AG04450 (cell line): ENCODE results near the gene RWDD4. TPM values are rescaled to one million over a fixed set of nuclear protein-coding genes. Genes with fewer than 3 reads are reported as not detected.

Experiments
- CTCF ChIA-PET: fragments of 300-600, 350-600 bp; formaldehyde crosslinking; extraction: SDS; loops from one replicate; lab custom pipeline; 2022; ENCODE audit warnings: antibody characterized with exemption, inconsistent platforms; lab: Charles Lee
- POLR2A ChIA-PET: fragments of 350-600 bp; formaldehyde crosslinking; extraction: SDS; loops from one replicate; lab custom pipeline; 2021; ENCODE audit warnings: antibody characterized with exemption, inconsistent platforms; lab: Yijun Ruan, JAX
- DNase-seq: peaks from one replicate; pipeline ENCODE4 v3.0.0-alpha.2; 2011; ENCODE audit warnings: low read depth, low spot score
- H3K27ac ChIP-seq: one replicate; pipeline ENCODE4 v1.5.1; 2012; ENCODE audit warnings: low read depth, low read length, control low read depth
- H3K27me3 ChIP-seq: one replicate; pipeline ENCODE4 v1.6.0; 2012; ENCODE audit warnings: low read length; ENCODE audit not compliant: control insufficient read depth, insufficient read depth
- H3K4me3 ChIP-seq: 2 replicates; pipeline ENCODE4 v1.5.1; 2011; ENCODE audit warnings: mild to moderate bottlenecking, low read depth, low read length, control low read depth
- H3K9me3 ChIP-seq: 2 replicates; pipeline ENCODE4 v1.5.1; 2012; ENCODE audit warnings: low read length; ENCODE audit not compliant: control insufficient read depth, insufficient read depth
- polyA plus RNA-seq: library from polyadenylated mRNA; depleted of rRNA; stranded (reverse); fragments of >200 nt; gene quantifications from 2 replicates; pipeline ENCODE4 v1.2.3, GENCODE V29; 2011
- TF ChIP-seq, protein P1 (sequence below): IDR thresholded peaks from 2 replicates; pipeline ENCODE4 v1.5.1; 2011; ENCODE audit warnings: low read depth, low read length, control low read depth, inconsistent platforms

The RWDD4 gene
- polyA plus RNA-seq, 1 experiment = 17.0 TPM

DNA sequence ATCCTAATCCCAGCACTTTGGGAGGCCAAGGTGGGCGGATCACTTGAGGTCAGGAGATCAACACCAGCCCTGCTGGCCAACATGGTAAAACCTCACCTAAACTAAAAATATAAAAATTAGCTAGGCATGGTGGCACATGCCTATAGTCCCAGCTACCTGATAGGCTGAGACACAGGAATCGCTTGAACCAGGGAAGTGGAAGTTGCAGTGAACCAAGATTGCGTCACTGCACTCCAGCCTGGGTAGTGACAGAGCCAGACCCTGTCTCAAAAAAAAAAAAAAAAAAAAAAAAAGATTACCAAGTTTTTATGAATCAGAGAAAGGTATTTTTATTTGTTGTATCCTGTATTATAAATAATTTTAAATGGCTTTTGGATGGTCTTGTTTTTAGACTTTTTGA is 15.2 kb upstream of the RWDD4 start:
- no peak for DNase-seq

GRCh38 chr4:183670960-183671555 is 12.1 kb upstream of the RWDD4 start:
- Histone ChIP-seq H3K4me3 (no peak overlapping the region), H3K9me3 (no peaks in the 10 kb centered on the region), H3K27me3 (no peaks in the 10 kb centered on the region), H3K27ac (no peak overlapping the region)
- TF ChIP-seq, protein P1, sequence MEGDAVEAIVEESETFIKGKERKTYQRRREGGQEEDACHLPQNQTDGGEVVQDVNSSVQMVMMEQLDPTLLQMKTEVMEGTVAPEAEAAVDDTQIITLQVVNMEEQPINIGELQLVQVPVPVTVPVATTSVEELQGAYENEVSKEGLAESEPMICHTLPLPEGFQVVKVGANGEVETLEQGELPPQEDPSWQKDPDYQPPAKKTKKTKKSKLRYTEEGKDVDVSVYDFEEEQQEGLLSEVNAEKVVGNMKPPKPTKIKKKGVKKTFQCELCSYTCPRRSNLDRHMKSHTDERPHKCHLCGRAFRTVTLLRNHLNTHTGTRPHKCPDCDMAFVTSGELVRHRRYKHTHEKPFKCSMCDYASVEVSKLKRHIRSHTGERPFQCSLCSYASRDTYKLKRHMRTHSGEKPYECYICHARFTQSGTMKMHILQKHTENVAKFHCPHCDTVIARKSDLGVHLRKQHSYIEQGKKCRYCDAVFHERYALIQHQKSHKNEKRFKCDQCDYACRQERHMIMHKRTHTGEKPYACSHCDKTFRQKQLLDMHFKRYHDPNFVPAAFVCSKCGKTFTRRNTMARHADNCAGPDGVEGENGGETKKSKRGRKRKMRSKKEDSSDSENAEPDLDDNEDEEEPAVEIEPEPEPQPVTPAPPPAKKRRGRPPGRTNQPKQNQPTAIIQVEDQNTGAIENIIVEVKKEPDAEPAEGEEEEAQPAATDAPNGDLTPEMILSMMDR = no peak
- DNase-seq = no peak
- ChIA-PET CTCF (interaction anchor here (1.2 kb wide), 1 partner anchor 50 kb away, joined by 5 read pairs; no protein-coding TSS in a partner anchor), POLR2A (no interaction called here)

More for the DNA sequence above, 15.2 kb upstream of the RWDD4 start:
- no peak overlapping the region for H3K4me3 ChIP-seq
- ChIA-PET POLR2A (no interaction called here), CTCF (interaction anchor here (0.6 kb wide), 1 partner anchor 45 kb away, joined by 3 read pairs; no protein-coding TSS in a partner anchor)
- H3K27ac ChIP-seq = no peak overlapping the region
- H3K27me3 ChIP-seq = no peaks in the 10 kb centered on the region
- TF ChIP-seq, protein P1 = no peak
- H3K9me3 ChIP-seq = no peaks in the 10 kb centered on the region

- no peak for DNase-seq
- CTCF ChIA-PET = no interaction called here
- no peak overlapping the region for H3K4me3 ChIP-seq
- no peak overlapping the region for H3K27ac ChIP-seq
- POLR2A ChIA-PET = no interaction called here
- H3K9me3 ChIP-seq = no peaks in the 10 kb centered on the region
- H3K27me3 ChIP-seq = no peaks in the 10 kb centered on the region
- TF ChIP-seq, protein P1 = no peak
Measured at GRCh38 chr4:183670251-183670650, 11.3 kb upstream of the RWDD4 start.

DNA sequence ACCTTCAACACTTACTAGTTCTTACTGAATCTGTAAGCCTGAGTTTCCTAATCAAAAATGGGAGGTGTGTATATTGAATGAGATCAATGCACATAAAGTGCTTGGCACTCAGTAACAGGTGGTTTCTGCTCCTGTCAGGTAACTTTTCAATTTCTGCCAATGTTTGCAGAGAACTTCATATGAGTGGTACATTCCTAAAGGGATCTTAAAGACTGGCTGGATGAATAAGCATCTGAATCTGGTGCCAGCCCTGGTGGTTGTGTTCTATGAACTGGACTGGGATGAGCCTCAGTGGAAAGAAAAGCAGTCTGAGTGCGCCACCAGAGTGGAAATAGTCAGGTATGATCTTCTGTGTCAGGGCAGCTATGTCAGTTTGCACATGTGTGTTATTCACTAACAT is 7.1 kb upstream of the RWDD4 start:
- ChIA-PET CTCF (no interaction called here), POLR2A (no interaction called here)
- H3K4me3 ChIP-seq = no peak overlapping the region
- H3K27me3 ChIP-seq = no peaks in the 10 kb centered on the region
- no peak for DNase-seq
- no peak overlapping the region for H3K27ac ChIP-seq
- TF ChIP-seq, protein P1 = no peak
- H3K9me3 ChIP-seq = no peaks in the 10 kb centered on the region

- TF ChIP-seq, protein P1 = no peak
- ChIA-PET POLR2A (interaction anchor here (1.2 to 1.3 kb wide), 2 partner anchors 23 to 155 kb away, joined by 3 read pairs; no protein-coding TSS in a partner anchor), CTCF (interaction anchor here (0.7 to 1.5 kb wide), 4 partner anchors 22 to 188 kb away, joined by 3 to 4 read pairs (median 3); no protein-coding TSS in a partner anchor)
- Histone ChIP-seq H3K27ac (peak overlapping the region; percentile 53), H3K4me3 (peak overlapping the region; percentile 79), H3K27me3 (no peaks in the 10 kb centered on the region), H3K9me3 (no peaks in the 10 kb centered on the region)
- no peak for DNase-seq
Measured at GRCh38 chr4:183659872-183660242, 872 bp upstream of the RWDD4 start.
